Superior temporal gyrus (tissue), 1 donor: Measurements from ENCODE around the gene LRRC23.
"Not testable (repeated sequence)": the region's sequence is repeated elsewhere in the genome, so short reads cannot be mapped to it uniquely, and the experiment has no call there.

Experiments
- DNase-seq: peaks from one replicate; pipeline ENCODE4 v3.0.0-alpha.2; 2016; ENCODE audit errors: extremely low spot score

Gene LRRC23, protein sequence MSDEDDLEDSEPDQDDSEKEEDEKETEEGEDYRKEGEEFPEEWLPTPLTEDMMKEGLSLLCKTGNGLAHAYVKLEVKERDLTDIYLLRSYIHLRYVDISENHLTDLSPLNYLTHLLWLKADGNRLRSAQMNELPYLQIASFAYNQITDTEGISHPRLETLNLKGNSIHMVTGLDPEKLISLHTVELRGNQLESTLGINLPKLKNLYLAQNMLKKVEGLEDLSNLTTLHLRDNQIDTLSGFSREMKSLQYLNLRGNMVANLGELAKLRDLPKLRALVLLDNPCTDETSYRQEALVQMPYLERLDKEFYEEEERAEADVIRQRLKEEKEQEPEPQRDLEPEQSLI

DNA sequence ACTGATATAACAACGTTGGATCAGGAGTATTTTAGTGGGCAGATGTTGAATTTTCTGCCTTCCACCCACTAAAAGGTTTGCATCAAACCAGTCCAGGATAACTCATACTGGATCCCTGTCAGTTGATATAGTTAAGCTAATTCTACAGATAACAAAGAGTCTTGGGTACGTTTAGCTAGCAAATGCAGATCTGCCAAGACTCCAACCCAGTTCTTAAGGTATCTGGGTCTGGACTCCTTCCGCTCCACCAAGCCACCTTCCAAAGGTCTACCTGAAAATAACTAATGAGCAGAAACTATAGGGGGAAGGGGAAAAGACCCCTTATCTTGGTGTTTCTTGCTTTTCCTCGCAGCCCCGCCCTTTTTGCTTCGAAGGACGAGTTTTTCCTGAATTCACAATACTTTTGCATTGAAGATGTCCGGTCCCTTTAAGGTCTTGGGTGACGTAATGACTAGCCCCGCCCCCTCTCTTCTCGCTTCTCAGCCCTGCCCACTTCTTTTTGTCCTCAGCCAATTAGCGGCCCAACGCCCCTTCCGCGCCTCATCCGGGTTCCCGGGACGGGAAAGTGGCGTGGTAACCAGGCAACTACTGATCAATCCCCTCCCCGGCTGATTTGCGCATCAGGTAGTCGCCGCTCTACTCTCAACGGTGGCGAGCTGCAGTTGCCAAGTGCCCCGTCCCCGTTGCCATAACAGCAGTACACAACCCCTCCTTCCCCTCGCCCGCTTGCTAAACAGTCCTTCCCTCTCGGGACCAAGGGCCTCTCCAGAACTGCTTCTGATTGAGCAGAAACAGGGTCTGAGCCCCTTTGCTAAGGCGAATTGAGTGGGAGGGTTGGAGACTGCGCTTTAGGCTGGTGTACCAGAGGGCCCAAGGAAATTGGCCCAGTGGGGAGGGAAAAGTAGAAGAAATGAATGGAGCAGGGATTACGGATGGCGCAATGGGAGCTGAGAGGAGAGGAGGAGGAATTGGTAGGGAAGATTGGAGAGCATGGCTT lies at the start of gene LRRC23:
LRRC23 (plus strand) TSS at position 543 of the 997 bp plus-strand sequence. CDS start 812 bp downstream, outside the sequence.
- peak; percentile 98 for DNase-seq

GRCh38 chr12:6855322-6855721 lies 49.3 kb upstream of the LRRC23 start:
- no peak for DNase-seq

- no peak for DNase-seq
Measured at GRCh38 chr12:6858799-6859198, 45.8 kb upstream of the LRRC23 start.

- DNase-seq: no peak
Measured at GRCh38 chr12:6860116-6860515, 44.5 kb upstream of the LRRC23 start.

- DNase-seq: no peak
Measured at GRCh38 chr12:6860942-6861341, 43.7 kb upstream of the LRRC23 start.

DNA sequence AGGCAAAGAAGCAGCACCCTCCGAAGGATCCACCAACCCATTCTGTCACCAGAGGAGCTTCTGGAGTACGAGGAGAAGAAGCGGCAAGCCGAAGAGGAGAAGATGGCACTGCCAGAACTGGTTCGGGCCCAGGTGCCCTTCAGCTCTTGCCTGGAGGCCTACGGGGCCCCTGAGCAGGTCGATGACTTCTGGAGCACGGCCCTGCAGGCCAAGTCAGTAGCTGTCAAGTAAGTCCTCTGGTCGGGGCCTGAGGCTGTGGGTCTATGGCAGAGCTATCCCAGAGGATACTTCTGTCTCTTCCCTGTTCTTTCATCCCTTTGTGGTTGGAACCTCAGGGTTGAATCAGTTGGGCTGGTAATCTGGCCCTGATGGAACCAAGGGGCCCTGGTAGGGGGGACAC lies 43.2 kb upstream of the LRRC23 start:
- DNase-seq: no peak

DNA sequence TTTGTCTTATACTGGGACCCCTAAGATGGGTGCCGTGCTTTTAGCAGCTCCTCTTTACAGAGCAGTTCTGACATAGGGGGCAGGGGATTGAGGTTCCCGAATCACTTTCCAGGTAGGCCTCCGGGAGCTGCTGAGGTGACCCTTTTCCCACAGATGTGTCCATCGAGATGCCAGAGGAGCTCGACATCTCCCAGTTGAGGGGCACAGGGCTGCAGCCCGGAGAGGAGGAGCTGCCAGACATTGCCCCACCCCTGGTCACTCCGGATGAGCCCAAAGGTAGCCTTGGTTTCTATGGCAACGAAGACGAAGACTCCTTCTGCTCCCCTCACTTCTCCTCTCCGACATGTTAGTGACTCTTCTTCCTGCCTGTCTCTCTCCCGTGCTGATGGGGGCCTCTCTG lies 41.6 kb upstream of the LRRC23 start:
- DNase-seq: no peak

- no peak for DNase-seq
Measured at GRCh38 chr12:6863586-6864321, 40.9 kb upstream of the LRRC23 start.

DNA sequence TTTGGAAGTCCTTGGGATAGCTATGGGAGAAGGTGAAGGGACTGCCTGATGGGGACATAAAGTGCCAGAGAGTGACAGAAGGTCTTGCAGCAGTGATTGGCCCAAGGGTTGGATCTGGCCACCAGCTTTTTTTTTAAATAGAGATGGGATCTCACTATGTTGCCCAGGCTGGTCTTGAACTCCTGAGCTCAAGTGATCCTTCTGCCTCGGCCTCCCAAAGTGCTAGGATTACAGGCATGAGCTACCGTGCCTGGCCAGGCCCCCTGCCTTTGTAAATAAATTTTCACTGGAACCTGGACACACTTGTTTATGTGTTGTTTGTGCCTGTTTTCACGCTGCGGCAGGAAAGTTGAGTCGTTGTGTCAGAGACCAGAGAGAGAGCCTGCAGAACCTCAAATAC lies 39.3 kb upstream of the LRRC23 start:
- not testable (repeated sequence) for DNase-seq

- DNase-seq: no peak
Measured at GRCh38 chr12:6866163-6866919, 38.3 kb upstream of the LRRC23 start.

GRCh38 chr12:6866920-6867412 lies 37.7 kb upstream of the LRRC23 start:
- no peak for DNase-seq

GRCh38 chr12:6867413-6868210 lies 37.0 kb upstream of the LRRC23 start, which contains the start of gene TPI1:
TSS of gene TPI1 (plus strand) at chr12:6867531. CDS start at chr12:6867567, 36 bp downstream.
- peak; percentile 85 for DNase-seq

- peak; percentile 8 for DNase-seq
Measured at GRCh38 chr12:6868211-6869048, 36.2 kb upstream of the LRRC23 start.

- peak; percentile 92 for DNase-seq
Measured at GRCh38 chr12:6869049-6870021, 35.3 kb upstream of the LRRC23 start.

DNA sequence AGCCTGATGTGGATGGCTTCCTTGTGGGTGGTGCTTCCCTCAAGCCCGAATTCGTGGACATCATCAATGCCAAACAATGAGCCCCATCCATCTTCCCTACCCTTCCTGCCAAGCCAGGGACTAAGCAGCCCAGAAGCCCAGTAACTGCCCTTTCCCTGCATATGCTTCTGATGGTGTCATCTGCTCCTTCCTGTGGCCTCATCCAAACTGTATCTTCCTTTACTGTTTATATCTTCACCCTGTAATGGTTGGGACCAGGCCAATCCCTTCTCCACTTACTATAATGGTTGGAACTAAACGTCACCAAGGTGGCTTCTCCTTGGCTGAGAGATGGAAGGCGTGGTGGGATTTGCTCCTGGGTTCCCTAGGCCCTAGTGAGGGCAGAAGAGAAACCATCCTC lies 34.3 kb upstream of the LRRC23 start:
- not testable (repeated sequence) for DNase-seq

DNA sequence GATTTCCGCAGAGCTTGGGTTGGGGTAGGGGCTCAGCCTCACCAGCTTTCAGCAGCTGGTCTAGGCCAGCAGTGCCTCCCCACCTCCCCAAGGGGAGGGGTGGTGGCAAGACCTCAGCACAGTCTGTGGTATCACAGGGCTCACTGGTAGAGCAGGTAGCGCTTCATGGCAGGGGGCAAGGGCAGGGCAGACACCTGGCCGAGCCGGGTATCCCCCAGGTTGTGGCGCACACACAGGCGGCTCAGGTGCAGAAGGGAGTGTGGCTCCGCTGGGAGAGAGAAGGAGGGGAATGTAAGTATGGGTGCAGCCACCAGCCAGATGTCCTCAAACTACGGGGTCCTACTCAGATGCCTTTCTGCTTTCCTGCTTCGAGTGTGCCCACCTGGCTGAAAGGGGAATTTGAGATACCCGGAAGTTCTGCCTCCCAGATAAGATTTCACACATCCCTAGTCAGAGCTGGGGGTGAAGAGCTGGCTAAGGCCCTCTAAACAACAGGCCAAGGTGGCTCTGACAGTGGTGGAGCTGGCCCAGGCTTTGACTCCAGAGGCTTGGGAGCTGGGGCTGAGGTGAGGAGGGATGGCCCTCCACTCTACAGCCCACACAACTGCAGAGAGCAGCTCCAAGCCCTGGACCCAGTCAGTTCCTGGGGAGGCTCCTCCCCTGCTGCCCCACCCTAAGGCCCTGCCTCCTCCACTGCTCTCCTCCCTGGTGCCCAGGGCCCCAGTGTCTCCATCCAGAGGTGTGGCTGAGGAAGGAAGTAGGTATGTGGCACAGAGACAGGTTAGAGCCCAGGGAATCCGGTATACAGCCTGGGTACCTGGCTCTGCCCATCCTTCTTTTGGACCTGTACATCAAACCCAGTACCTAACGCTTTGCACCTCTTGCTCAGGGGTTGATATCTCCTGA lies 33.3 kb upstream of the LRRC23 start:
- no peak for DNase-seq
